GM12801 (cell line): ENCODE measurements around the gene CDK5.

Experiments
- TF ChIP-seq, protein P1 (sequence below): IDR thresholded peaks from one replicate; pipeline ENCODE4 v1.5.1; 2011; ENCODE audit warnings: control low read depth; ENCODE audit not compliant: insufficient read length; ENCODE audit errors: extremely low read depth

CDK5 gene

DNA sequence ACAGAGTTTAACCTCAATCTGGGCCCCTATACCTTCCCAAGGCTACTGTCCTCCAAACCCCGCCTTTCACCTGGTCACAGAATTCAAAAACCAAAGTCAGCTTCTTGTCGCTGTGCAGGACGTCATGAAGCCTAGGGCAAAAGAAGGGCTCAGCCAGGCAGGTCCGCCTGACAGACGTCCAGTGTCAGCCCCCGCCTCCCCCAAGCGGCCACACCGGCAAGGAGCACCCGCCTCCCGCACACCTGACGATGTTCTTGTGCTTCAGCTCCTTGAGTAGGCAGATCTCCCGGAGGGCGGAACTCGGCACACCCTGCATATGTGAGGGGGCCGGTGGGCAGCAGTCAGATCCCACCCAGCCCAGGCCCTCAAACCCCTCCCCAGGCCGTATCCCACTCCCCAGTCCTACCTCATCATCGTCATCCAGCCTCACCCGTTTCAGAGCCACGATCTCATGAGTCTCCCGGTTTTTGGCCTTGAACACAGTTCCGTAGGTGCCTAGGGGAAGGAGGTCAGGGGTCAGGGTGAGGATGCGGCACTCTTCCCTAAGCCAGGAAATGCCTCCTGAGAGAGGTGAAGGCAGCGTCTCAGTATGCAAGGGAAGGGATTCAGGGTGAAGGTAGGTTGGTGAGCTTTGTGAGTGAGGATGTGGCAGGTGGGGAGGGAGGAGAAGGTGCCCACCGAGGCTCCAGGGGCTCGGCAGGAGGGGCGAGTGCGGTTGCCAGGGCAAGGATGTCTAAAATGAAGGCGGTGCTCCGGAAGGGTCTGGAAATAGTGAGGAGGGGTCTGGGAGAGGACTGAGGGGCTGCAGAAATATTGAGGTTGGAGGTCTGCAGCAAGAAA is 811 bp downstream of the CDK5 start:
- TF ChIP-seq, protein P1, sequence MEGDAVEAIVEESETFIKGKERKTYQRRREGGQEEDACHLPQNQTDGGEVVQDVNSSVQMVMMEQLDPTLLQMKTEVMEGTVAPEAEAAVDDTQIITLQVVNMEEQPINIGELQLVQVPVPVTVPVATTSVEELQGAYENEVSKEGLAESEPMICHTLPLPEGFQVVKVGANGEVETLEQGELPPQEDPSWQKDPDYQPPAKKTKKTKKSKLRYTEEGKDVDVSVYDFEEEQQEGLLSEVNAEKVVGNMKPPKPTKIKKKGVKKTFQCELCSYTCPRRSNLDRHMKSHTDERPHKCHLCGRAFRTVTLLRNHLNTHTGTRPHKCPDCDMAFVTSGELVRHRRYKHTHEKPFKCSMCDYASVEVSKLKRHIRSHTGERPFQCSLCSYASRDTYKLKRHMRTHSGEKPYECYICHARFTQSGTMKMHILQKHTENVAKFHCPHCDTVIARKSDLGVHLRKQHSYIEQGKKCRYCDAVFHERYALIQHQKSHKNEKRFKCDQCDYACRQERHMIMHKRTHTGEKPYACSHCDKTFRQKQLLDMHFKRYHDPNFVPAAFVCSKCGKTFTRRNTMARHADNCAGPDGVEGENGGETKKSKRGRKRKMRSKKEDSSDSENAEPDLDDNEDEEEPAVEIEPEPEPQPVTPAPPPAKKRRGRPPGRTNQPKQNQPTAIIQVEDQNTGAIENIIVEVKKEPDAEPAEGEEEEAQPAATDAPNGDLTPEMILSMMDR = no peak

GRCh38 chr7:151056283-151056665 is 1.4 kb downstream of the CDK5 start:
- TF ChIP-seq, protein P1 = no peak

DNA sequence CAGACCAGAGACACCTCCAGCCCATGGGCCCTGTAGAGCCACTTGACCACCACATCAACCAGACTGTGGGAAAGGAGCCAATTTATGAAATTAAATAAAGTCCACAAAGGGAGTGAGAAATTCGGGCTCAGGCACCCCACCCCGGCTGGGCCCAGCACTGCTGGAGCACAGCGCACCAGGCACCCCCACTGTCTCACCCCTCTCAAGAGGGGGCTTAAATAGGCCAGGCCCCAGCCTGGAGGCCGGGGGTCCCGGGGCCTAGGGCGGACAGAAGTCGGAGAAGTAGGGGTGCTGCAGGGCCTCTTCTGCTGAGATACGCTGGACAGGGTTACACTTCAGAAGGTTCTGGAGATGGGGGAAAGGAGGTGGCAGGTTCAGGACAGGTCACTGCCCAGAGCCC is 3.9 kb downstream of the CDK5 start:
- TF ChIP-seq, protein P1 = no peak

GRCh38 chr7:151053096-151053495 is 4.6 kb downstream of the CDK5 start:
- TF ChIP-seq, protein P1 = no peak

- TF ChIP-seq, protein P1 = no peak
Measured at GRCh38 chr7:151051108-151051507, 6.6 kb downstream of the CDK5 start.

DNA sequence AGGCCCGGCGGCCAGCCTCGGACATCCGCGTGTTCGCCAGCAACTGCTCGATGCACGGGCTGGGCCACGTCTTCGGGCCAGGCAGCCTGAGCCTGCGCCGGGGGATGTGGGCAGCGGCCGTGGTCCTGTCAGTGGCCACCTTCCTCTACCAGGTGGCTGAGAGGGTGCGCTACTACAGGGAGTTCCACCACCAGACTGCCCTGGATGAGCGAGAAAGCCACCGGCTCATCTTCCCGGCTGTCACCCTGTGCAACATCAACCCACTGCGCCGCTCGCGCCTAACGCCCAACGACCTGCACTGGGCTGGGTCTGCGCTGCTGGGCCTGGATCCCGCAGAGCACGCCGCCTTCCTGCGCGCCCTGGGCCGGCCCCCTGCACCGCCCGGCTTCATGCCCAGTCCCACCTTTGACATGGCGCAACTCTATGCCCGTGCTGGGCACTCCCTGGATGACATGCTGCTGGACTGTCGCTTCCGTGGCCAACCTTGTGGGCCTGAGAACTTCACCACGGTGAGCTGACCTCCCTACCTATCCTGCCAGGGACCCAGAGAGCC is 8.7 kb downstream of the CDK5 start:
- TF ChIP-seq, protein P1 = no peak

DNA sequence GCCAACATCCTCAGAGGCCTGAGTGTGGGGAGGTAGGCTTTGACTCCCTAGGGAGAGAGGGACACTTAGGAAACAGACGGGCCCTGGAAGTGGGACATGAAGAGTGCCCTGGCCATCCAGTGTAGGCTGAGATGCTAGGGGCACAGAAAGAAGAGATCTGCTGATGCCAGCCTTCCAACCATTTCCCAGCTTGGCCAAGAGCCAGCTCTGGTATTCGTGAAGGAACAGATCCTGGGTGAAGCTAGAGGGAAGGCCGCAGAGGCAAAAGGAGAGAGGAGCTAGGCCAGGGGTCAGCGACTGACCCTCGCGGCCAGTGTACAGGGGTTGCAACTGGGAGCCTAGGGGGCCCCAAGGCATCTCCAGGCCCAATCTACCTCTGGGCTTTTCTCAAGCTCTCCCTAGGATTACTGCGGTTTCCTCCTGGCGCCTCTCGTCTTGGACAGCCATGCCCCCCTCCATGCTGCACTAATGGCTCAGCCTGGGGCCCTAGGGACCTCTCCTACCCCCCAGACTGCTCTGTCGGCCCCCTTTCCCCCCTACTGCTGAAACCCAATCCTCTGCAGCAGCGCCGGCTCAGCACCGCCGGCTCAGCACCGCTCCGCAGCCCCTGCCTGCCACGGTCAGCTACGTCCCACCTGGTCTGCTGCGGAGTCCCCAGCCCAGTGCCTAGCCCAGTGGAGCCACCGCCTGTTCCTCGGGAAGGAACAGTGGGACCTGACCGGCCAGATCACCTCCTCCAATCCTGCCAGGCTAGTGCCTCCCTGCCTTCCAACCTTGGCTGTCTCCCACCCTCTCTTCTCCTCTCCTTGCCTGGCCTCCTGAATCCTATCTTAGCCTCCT is 9.5 kb downstream of the CDK5 start, which contains the start of gene ASIC3:
Gene ASIC3 (plus strand): TSS at position 556 of the 840 bp plus-strand sequence. CDS start 355 bp downstream, outside the sequence.
- TF ChIP-seq, protein P1 = no peak
